ENCODE data around the gene PPP1R3D. TPM values are rescaled to one million over a fixed set of nuclear protein-coding genes. Genes with fewer than 3 reads are reported as not detected.
"Not testable (repeated sequence)": the region's sequence is repeated elsewhere in the genome, so short reads cannot be mapped to it uniquely, and the experiment has no call there.

The PPP1R3D gene
- polyA plus RNA-seq, 2 donors, result 5.1 to 5.7 TPM

GRCh38 chr20:59902470-59902869 is 37.6 kb downstream of the PPP1R3D start:
- H3K4me3 ChIP-seq (ENCODE audit: low read depth in 1 of 2, low read length in 2 of 2), result no peak overlapping the region
- WGBS, 2 donors, result 89 to 95% methylated on average over 3 of the region's 3 CpGs
- H3K4me1 ChIP-seq (ENCODE audit: control insufficient read depth in 2 of 2, insufficient read depth in 2 of 2, low read length in 1 of 2), result no peaks in the 10 kb centered on the region
- H3K36me3 ChIP-seq (ENCODE audit: control insufficient read depth in 2 of 2, insufficient read depth in 2 of 2, low read length in 1 of 2), result no peaks in the 10 kb centered on the region
- no peak overlapping the region for H3K27ac ChIP-seq (ENCODE audit: low read depth in 2 of 2, low read length in 1 of 2)
- H3K27me3 ChIP-seq (ENCODE audit: control insufficient read depth in 1 of 2, insufficient read depth in 2 of 2, low read length in 2 of 2), result no peaks in the 10 kb centered on the region
- H3K9me3 ChIP-seq (ENCODE audit: control insufficient read depth in 2 of 2, insufficient read depth in 1 of 2, low read depth in 1 of 2, low read length in 1 of 2), result no peaks in the 10 kb centered on the region

DNA sequence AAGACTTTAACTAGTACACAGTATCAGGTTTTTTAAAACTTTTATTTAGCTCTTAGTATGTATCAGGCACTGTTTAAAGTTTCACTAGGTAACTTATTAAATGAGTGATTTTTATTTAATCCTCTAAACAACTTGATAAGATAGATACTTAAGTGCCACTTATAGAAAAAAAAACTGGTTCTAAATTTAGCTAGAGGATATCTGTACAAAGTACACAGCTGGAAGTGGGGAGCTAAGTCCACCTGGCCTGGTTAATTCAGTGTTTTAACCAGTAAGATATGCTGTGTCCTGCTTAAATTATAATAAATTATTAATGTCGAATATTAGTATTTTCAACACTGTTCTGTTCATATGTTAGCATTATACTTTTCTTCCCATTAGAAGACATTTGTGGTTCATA is 44.2 kb downstream of the PPP1R3D start:
- Histone ChIP-seq H3K4me3 (ENCODE audit: low read depth in 1 of 2, low read length in 2 of 2) (no peak overlapping the region), H3K36me3 (ENCODE audit: control insufficient read depth in 2 of 2, insufficient read depth in 2 of 2, low read length in 1 of 2) (no peaks in the 10 kb centered on the region), H3K9me3 (ENCODE audit: control insufficient read depth in 2 of 2, insufficient read depth in 1 of 2, low read depth in 1 of 2, low read length in 1 of 2) (no peaks in the 10 kb centered on the region), H3K27me3 (ENCODE audit: control insufficient read depth in 1 of 2, insufficient read depth in 2 of 2, low read length in 2 of 2) (no peaks in the 10 kb centered on the region), H3K4me1 (ENCODE audit: control insufficient read depth in 2 of 2, insufficient read depth in 2 of 2, low read length in 1 of 2) (no peaks in the 10 kb centered on the region), H3K27ac (ENCODE audit: low read depth in 2 of 2, low read length in 1 of 2) (no peak overlapping the region)
- 74 to 87% methylated on average over 1 of the region's 1 CpG for WGBS, 2 donors

GRCh38 chr20:59891581-59891980 is 48.5 kb downstream of the PPP1R3D start:
- H3K4me1 ChIP-seq (ENCODE audit: control insufficient read depth in 2 of 2, insufficient read depth in 2 of 2, low read length in 1 of 2), result no peaks in the 10 kb centered on the region
- 40 to 48% methylated on average over 1 of the region's 1 CpG for WGBS, 2 donors
- no peaks in the 10 kb centered on the region for H3K27me3 ChIP-seq (ENCODE audit: control insufficient read depth in 1 of 2, insufficient read depth in 2 of 2, low read length in 2 of 2)
- H3K4me3 ChIP-seq (ENCODE audit: low read depth in 1 of 2, low read length in 2 of 2), result no peak overlapping the region
- no peaks in the 10 kb centered on the region for H3K36me3 ChIP-seq (ENCODE audit: control insufficient read depth in 2 of 2, insufficient read depth in 2 of 2, low read length in 1 of 2)
- no peaks in the 10 kb centered on the region for H3K9me3 ChIP-seq (ENCODE audit: control insufficient read depth in 2 of 2, insufficient read depth in 1 of 2, low read depth in 1 of 2, low read length in 1 of 2)
- H3K27ac ChIP-seq (ENCODE audit: low read depth in 2 of 2, low read length in 1 of 2), result no peak overlapping the region

DNA sequence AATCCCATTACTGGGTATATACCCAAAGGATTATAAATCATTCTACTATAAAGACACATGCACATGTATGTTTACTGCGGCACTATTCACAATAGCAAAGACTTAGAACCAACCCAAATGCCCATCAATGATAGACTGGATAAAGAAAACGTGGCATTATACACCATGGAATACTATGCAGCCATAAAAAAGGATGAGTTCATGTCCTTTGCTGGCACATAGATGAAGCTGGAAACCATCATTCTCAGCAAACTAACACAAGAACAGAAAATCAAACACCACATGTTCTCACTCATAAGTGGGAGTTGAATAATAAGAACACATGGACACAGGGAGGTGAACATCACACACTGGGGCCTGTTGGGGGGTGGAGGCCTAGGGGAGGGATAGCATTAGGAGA is 50.1 kb downstream of the PPP1R3D start:
- H3K4me1 ChIP-seq (ENCODE audit: control insufficient read depth in 2 of 2, insufficient read depth in 2 of 2, low read length in 1 of 2); H3K9me3 ChIP-seq (ENCODE audit: control insufficient read depth in 2 of 2, insufficient read depth in 1 of 2, low read depth in 1 of 2, low read length in 1 of 2); H3K4me3 ChIP-seq (ENCODE audit: low read depth in 1 of 2, low read length in 2 of 2); H3K27ac ChIP-seq (ENCODE audit: low read depth in 2 of 2, low read length in 1 of 2); H3K36me3 ChIP-seq (ENCODE audit: control insufficient read depth in 2 of 2, insufficient read depth in 2 of 2, low read length in 1 of 2); H3K27me3 ChIP-seq (ENCODE audit: control insufficient read depth in 1 of 2, insufficient read depth in 2 of 2, low read length in 2 of 2): not testable (repeated sequence)
- WGBS, 2 donors, result 87 to 88% methylated on average over 2 of the region's 2 CpGs

GRCh38 chr20:59888050-59888449 is 52.1 kb downstream of the PPP1R3D start:
- Histone ChIP-seq H3K27ac (ENCODE audit: low read depth in 2 of 2, low read length in 1 of 2) (no peak overlapping the region), H3K4me3 (ENCODE audit: low read depth in 1 of 2, low read length in 2 of 2) (no peak overlapping the region), H3K36me3 (ENCODE audit: control insufficient read depth in 2 of 2, insufficient read depth in 2 of 2, low read length in 1 of 2) (no peaks in the 10 kb centered on the region), H3K9me3 (ENCODE audit: control insufficient read depth in 2 of 2, insufficient read depth in 1 of 2, low read depth in 1 of 2, low read length in 1 of 2) (no peaks in the 10 kb centered on the region), H3K4me1 (ENCODE audit: control insufficient read depth in 2 of 2, insufficient read depth in 2 of 2, low read length in 1 of 2) (no peaks in the 10 kb centered on the region), H3K27me3 (ENCODE audit: control insufficient read depth in 1 of 2, insufficient read depth in 2 of 2, low read length in 2 of 2) (no peaks in the 10 kb centered on the region)
- 95 to 97% methylated on average over 1 of the region's 1 CpG for WGBS, 2 donors

Other genes starting within 250 kb of the PPP1R3D start
- 1 to 10 TPM in 1 of 2 donors, under 1 TPM in 1; 0.56 to 1.1 TPM for gene SYCP2, start 6.7 kb downstream of the PPP1R3D start, polyA plus RNA-seq
- gene FAM217B, start 84 bp upstream of the PPP1R3D start, polyA plus RNA-seq, result 1 to 10 TPM; 2.2 TPM
- gene CDH26, start 18.1 kb upstream of the PPP1R3D start, polyA plus RNA-seq, result 1 to 10 TPM; 2.6 to 3.8 TPM